CD4-positive, alpha-beta T cell treated with Interleukin-2 at 100 ng/mL for 4 hours (primary cell): ENCODE data around the gene CHMP6.
"Not testable (repeated sequence)": the region's sequence is repeated elsewhere in the genome, so short reads cannot be mapped to it uniquely, and the experiment has no call there.

Experiments used
- DNase-seq: peaks from one replicate; pipeline ENCODE4 v3.0.0-alpha.2; 2020; ENCODE audit warnings: low spot score

The CHMP6 gene

DNA sequence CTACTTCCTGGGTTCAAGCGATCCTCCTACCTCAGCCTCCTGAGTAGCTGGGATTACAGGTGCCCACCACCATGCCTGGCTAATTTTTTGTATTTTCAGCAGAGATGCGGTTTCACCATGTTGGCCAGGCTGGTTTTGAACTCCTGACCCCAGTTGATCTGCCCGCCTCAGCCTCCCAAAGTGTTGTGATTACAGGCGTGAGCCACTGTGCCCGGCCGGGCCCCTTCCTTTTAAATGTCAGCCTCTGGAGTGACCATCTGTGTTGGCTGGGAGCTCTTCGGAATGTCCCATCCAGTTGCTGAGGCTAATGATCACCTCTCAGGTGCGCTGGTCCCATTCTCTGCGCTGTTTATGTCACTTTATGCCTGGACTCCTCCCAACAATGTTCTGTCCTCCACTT, 38.7 kb downstream of the CHMP6 start:
- DNase-seq = not testable (repeated sequence)

- DNase-seq = no peak
Observed at GRCh38 chr17:81030741-81031565, 39.3 kb downstream of the CHMP6 start.

- DNase-seq = no peak
Observed at GRCh38 chr17:81031566-81032550, 40.2 kb downstream of the CHMP6 start.

DNA sequence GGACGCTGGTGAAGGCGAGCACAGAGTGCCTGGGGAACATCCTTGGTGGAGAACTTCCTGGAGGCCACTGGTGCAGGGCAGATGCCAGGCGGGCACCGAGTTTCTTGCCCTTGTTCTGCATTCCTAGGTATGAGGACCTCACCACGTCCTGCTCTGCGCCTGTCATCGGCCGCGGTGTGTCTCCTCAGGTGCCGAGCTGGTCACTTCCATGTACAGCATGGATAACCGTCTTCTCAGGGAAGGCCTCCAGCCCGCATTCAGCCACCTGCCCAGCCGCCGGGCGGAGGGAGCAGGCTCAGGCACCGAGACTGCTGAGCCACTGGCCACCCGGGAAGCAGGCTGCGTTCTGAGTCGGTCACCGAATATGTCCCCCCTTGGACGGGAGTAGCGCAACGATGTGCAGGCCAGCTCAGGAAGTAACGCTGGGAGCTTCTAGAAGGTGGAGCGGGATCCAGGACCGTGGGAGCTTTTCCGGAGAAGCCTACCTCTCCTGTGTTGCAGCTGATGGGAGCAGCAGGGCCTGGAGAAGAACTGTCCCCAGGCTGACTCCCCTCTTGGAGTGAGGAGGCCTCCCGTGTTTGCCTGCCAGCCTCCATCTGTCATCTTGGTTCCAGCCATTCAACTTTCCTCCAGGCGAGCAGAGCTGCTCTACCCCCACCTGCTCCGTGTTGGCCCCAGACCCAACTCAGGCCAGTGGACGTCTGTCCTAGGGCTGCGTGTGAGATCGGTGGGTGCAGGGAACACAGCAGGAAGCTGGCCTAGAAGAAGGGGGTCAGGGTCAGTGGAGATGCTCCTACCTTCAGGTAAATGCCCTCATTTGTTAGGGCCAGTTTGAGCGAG, 41.2 kb downstream of the CHMP6 start:
- DNase-seq = no peak

DNA sequence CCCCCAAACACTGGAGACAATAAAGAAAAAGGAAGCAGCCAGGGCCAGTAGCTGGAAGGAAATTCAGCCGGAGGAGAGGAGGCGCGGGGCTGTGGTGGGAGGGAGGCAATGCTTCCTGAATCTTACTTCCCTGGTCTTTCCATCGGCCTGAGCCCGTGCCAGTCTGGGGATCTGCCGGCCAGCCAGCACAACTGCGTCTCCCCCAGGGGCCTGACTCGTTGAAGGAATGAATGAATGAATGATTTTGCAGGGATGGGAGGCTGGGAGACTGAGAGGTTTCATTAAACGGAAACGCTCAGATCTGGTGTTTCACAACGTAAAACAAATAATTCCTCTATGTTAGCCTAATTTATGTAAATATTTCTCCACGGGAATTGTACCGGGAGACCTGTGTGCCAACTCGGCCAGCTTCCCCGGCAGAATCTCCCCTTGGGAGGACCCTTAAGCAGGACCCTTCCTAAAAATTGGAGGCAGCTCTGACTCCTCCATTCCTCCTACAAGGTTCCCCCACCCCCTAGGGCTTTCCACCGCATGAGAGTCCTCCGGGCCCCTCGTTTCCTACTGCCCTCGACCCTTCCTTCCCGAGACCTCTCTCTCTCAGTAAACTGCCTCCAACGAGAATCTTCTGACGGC, 42.0 kb downstream of the CHMP6 start:
- DNase-seq = no peak

DNA sequence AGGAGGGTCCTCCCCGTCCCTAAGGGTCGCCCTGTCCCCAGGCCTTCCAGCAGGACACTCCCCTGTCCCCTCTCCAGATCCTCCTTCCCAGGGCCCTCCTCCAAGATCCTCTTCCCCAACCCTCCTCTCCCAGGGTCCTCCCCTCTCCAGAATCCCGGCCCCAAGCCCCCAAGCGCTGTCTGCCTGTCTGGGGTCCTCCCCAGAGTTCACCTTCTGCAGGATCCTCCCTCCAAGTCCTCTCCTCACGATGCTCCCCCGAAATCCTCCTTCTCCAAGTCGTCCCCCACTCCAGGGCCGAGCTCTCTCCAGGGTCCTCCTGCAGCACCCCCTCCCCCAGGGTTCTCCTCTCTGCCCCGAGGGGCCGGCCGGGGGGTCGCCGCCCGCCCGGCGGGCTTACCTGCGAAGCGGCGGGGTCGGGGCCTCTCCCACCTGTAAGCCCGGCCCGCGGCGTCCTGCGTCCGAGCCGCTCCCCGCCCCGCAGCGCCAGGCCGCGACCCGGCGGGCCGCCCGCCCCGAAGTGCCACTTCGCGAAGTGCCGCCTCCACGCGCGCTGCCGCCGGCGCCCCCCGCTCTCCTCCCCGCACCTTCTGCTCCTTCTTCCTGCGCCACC, 42.6 kb downstream of the CHMP6 start:
- DNase-seq = no peak

DNA sequence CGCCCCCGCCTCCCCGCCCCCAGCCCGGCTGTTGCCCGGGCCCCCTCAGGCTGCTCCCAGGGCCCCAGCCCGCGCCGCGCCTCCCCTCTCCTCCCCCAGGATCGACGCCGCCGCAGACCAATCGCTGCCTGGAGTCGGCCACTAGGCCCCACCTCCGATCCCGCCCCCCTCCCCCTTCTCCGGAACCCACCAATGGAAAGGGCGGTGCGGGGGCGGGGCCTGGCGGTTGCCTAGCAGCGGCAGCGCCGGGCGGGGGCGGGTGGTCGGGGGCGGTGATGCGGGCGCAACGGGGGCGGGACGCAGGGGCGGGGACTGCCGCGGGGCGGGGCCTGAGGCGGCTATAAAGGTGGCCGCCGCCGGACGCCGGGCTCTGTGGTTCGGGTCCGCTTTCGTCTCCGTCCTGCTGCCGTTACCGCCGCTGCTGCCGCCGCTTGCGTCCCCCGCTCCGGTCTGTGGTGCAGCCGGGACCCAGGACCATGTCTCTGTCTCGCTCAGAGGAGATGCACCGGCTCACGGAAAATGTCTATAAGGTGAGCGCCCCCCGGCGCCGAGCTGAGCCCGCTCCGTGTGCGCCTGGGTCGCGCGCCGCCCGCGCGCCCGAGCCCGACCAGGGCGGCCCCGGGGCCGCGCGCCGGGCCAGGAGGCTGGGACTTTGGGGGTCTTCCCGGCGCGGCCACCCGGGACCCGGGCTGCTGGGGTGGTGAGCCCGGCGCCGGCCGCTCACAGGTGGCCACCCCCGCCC, 43.3 kb downstream of the CHMP6 start, which contains the start of gene BAIAP2:
TSS of gene BAIAP2 (plus strand) at position 373 of the 742 bp plus-strand sequence. CDS start at position 477, 104 bp downstream.
- DNase-seq = peak; percentile 96

- no peak for DNase-seq
Observed at GRCh38 chr17:81035521-81036196, 44.0 kb downstream of the CHMP6 start.

DNA sequence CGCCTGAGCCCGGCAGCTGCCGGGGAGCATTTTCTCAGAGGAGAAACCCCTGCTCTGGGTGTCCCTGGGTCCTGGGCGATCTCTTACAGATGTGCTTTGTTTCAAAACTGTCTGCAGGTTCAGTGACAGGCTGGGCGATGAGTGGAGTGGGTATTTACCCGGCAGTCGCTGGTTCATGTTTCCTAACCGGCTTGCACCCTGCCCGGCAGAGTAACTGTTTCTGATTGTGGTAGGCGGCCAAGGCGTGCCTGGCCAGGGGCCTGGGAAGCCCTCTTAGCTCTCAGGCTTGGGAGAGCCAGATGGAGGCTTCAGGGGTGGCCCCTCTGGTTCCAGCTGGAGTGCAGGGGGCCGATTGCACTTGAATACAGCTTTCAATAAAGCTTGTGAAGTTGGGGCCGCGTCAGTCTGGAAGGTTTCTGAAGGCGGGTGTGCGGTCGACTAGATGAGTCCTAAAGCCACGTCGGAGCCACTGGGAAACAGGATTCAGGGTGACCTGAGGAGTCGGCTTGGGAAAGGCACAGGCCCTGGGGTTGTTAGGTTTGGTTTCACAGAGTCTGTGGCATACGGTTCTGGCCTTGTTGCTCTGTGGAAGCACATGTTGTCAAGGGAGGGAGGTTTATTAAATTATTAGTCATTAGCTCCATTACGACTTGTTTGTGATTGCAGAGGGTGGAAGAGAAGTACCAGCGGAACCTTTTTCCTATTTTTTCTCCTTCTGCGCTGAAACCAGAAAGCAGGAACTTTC, 44.7 kb downstream of the CHMP6 start:
- DNase-seq = no peak

- no peak for DNase-seq
Observed at GRCh38 chr17:81037026-81037797, 45.6 kb downstream of the CHMP6 start.

DNA sequence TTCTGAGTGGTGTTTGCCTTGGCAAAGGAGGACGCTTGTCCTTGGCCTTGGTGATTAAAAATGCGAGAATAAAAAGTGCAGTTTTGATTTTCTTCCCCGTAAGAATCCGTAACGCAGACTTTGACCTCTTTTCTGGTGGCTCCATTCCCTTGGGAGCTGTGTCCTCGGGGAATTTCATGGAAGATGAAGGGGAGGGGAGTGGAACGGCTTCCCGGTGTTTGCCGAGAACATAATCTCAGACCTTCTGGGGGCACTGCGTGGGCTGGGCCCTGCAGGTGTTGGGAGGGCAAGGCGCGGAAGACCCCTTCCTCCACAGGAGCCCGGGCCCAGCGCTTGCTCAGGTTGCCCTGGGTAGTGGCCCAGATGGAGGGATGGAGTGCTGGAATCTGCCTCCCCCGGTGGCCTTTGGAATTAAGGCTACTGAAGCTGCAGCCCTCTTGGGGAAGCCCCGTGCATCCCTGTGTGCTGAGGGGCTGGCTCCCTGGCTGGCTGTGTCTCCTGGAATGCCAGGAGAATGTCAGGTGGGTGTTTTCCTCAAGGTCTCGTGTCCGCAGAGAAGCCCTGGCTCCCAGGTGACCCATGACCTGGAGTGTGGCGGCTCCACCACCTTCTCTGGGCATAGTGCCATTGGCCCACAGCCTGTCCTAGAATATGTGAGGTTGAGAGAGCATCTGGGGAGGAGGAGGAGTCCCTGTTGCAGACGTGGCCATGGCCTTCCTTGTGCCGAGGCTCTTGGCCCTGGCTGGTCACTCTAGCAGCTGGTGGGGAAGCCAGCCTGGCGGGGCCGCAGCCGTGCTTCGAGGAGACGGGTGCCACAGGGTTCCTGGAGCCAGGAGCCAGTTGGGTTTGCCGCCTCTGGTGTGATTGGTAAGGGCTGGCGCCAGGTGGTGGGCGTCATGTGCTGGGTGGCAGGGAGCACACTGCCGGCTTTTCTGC, 46.4 kb downstream of the CHMP6 start:
- no peak for DNase-seq

DNA sequence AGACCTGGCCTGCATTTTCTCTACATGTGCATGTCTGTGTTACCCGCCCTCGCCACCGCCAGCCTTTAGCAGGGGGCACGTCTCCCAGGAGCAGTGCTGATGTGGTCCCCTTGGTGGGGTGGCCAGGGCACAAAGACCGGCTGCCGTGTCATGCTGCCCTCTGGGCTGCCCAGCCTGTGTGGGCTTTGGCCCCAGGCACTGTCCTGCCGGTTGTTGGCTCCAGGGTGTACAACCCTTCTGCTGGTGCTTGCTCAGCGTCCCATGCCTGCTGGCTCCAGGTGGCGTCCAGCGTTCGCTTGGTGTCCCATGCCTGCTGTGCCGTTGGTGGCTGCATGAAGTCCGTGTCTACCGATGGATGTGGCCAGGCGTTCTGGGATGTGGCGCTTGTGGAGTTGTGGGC, 47.5 kb downstream of the CHMP6 start:
- no peak for DNase-seq

GRCh38 chr17:81039854-81040758, 48.5 kb downstream of the CHMP6 start:
- DNase-seq = no peak

GRCh38 chr17:81040791-81041337, 49.2 kb downstream of the CHMP6 start:
- DNase-seq = peak; percentile 9

DNA sequence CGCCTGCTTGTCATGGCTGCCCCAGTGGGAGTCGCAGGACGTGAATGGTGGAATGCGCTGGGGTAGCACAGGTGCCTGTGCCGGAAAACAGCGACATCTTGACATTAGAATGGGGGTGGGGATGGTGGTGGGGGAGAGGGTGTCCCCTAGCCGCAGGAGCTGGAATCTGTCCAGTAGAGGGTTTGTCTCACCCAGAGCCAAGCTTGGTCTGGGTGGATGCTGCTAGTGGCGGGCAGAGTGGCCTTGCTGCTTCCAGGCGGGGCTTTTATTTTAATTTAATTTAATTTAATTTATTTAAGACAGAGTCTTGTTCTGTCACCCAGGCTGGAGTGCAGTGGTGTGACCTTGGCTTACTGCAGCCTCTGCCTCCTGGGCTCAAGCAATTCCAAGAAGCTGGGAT, 51.0 kb downstream of the CHMP6 start:
- DNase-seq = no peak

DNA sequence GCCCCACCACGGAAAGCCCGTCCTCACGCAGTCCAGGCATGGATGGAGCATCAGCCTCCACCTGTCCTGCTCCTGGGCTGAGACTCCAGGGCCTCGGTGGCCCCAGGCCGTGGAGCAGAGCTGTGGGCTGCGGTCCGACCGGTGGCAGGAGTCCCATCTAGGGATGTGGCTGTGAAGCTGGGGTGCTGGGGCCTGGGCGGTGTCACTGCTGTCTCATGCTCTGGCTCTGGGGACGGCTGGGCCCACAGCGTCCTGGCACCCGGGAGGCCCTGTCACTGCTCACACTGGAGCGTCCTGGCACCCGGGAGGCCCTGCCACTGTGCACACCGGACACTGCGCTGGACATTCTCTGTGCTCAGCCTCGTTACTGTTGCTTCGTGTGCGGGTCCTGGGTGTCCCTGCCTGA, 51.7 kb downstream of the CHMP6 start:
- no peak for DNase-seq
